Measurements from ENCODE around the gene DPF1. TPM values are rescaled to one million over a fixed set of nuclear protein-coding genes. Genes with fewer than 3 reads are reported as not detected.
A peak's percentile ranks its signal among the peaks of the same experiment; 100 is the strongest.

DPF1 gene
- total RNA-seq, 1 donor from 2014 or later: 3.4 TPM

DNA sequence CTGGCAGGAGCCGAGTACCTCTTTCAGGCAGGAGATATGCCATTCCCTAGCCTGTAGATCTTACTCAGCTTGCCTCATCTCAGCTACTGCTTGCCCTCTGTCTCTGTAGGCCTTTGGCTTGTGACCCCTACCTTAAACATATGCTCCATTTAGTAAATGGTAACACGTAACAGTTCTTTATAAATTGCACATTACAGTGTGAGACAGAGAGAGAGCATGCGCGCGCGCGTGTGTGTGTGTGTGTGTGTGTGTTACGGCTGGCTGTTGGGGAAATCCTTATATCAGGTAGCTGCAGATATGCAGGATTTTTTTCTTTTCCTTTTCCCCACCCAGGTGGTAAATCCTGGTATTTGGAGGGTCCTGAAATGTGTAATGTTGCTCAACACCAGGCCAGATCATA lies 44.5 kb upstream of the DPF1 start:
- Mint-ChIP-seq H3K4me3 (no peak overlapping the region), H3K27me3 (ENCODE audit: insufficient read depth, low read depth) (peaks cover 11% of the 10 kb centered on the region), H3K4me1 (peaks cover 39% of the 10 kb centered on the region), H3K9me3 (no peaks in the 10 kb centered on the region), H3K27ac (no peak overlapping the region), H3K36me3 (no peaks in the 10 kb centered on the region)
- Histone ChIP-seq H3K4me1 (peaks cover 33% of the 10 kb centered on the region), H3K9ac (no peak overlapping the region), H3K36me3 (no peaks in the 10 kb centered on the region), H3K27ac (no peak overlapping the region), H3K9me3 (ENCODE audit: low read depth) (no peaks in the 10 kb centered on the region), H3F3A (ENCODE audit: low read depth) (peaks cover 22% of the 10 kb centered on the region), H3K4me3 (no peak overlapping the region), H3K4me2 (peak overlapping the region; percentile 37), H3K27me3 (no peaks in the 10 kb centered on the region), H4K20me1 (ENCODE audit: low read depth) (peaks cover 17% of the 10 kb centered on the region), H3K79me2 (ENCODE audit: low read depth) (peaks cover 89% of the 10 kb centered on the region), H2AFZ (replicated peaks) (no peak overlapping the region)
- no peak for DNase-seq (ENCODE audit: low spot score)
- no peak for TF ChIP-seq EZH2phosphoT487 (IDR thresholded peaks at IDR 0.05)
- TF ChIP-seq, protein P1, sequence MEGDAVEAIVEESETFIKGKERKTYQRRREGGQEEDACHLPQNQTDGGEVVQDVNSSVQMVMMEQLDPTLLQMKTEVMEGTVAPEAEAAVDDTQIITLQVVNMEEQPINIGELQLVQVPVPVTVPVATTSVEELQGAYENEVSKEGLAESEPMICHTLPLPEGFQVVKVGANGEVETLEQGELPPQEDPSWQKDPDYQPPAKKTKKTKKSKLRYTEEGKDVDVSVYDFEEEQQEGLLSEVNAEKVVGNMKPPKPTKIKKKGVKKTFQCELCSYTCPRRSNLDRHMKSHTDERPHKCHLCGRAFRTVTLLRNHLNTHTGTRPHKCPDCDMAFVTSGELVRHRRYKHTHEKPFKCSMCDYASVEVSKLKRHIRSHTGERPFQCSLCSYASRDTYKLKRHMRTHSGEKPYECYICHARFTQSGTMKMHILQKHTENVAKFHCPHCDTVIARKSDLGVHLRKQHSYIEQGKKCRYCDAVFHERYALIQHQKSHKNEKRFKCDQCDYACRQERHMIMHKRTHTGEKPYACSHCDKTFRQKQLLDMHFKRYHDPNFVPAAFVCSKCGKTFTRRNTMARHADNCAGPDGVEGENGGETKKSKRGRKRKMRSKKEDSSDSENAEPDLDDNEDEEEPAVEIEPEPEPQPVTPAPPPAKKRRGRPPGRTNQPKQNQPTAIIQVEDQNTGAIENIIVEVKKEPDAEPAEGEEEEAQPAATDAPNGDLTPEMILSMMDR (IDR thresholded peaks at IDR 0.05): no peak
- no peak for TF ChIP-seq EZH2 (IDR thresholded peaks at IDR 0.05)

DNA sequence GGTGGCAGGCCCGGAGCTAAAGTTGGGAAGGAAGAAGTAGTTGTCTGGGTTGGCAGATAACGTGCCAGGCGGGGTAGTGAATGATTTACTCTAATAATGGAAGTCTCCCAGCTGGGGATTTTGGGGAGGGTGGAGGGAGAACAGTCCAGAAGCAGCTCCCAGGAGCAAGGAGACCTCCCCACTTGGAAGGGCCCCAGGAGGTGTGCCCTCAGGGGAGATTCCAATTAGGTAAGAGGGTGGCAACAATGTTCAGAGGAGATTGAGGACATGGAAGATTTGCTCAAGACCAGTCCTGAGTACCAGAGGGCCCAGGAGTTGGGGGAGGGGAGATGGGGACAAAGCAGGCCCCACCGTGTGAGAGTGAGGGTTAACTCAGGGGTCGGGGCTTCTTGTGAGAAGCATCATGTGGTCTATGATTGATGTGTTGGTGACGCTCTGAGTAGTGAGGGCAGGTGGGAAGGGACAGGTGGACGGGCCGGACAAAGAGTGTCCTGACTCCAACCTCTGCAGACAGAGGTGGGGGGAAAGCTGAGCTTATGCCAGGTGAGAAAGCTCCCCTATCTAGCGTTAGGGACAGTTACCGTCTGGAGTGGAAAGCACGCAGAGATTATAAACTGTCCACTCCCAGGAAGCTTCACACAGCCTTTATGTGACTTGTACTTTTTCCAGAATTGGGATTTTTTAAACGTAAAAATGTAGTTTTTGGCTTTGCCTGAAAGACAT lies 43.9 kb upstream of the DPF1 start:
- Histone ChIP-seq H3F3A (ENCODE audit: low read depth) (peaks cover 27% of the 10 kb centered on the region), H2AFZ (replicated peaks) (no peak overlapping the region), H3K9me3 (ENCODE audit: low read depth) (no peaks in the 10 kb centered on the region), H3K27me3 (no peaks in the 10 kb centered on the region), H3K9ac (no peak overlapping the region), H3K4me1 (peaks cover 33% of the 10 kb centered on the region), H3K4me2 (peak overlapping the region; percentile 37), H3K36me3 (no peaks in the 10 kb centered on the region), H4K20me1 (ENCODE audit: low read depth) (peaks cover 12% of the 10 kb centered on the region), H3K79me2 (ENCODE audit: low read depth) (peaks cover 83% of the 10 kb centered on the region), H3K27ac (no peak overlapping the region), H3K4me3 (no peak overlapping the region)
- H3K4me1 Mint-ChIP-seq: peaks cover 40% of the 10 kb centered on the region
- H3K36me3 Mint-ChIP-seq: no peaks in the 10 kb centered on the region
- H3K9me3 Mint-ChIP-seq: no peaks in the 10 kb centered on the region
- TF ChIP-seq EZH2phosphoT487 (IDR thresholded peaks at IDR 0.05): no peak
- TF ChIP-seq EZH2 (IDR thresholded peaks at IDR 0.05): no peak
- TF ChIP-seq, protein P1 (IDR thresholded peaks at IDR 0.05): no peak
- H3K27ac Mint-ChIP-seq: no peak overlapping the region
- H3K4me3 Mint-ChIP-seq: no peak overlapping the region
- DNase-seq (ENCODE audit: low spot score): no peak
- peaks cover 13% of the 10 kb centered on the region for H3K27me3 Mint-ChIP-seq (ENCODE audit: insufficient read depth, low read depth)

DNA sequence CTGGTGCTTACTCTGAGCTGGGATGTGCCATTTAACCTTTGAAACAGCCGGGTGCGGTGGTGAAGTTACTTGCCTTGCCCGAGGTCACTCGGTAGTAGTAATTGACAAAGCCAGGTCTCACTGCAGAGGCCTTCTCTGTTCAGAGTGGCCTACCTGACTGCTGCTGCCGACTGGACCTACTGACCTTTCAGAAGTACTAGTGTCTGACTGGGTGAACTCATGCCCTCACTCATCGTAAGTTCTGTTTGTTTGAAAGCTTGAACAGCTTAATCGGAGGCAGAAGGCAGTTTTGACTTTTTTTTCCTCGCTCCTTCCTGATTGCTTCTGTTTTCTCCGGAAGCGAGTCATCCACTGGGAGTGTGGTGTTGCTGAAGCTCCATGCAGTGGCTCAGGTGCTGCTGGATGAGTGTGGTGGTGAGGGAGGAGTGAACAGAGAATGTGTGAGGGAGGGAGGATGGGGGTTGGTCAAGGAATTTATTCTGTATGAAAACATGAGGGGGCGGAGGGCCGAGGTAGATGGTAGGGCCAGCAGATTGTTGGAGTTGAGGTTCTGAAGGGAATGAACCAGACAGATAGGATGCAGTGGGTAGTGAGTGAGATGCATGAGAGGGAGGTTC lies 43.1 kb upstream of the DPF1 start:
- Histone ChIP-seq H3K36me3 (no peaks in the 10 kb centered on the region), H3K9ac (no peak overlapping the region), H2AFZ (replicated peaks) (no peak overlapping the region), H3K27ac (no peak overlapping the region), H3K4me2 (no peak overlapping the region), H3F3A (ENCODE audit: low read depth) (peaks cover 27% of the 10 kb centered on the region), H3K79me2 (ENCODE audit: low read depth) (peaks cover 74% of the 10 kb centered on the region), H3K4me1 (peaks cover 33% of the 10 kb centered on the region), H3K27me3 (no peaks in the 10 kb centered on the region), H4K20me1 (ENCODE audit: low read depth) (peaks cover 12% of the 10 kb centered on the region), H3K4me3 (no peak overlapping the region), H3K9me3 (ENCODE audit: low read depth) (no peaks in the 10 kb centered on the region)
- H3K4me3 Mint-ChIP-seq: no peak overlapping the region
- no peaks in the 10 kb centered on the region for H3K9me3 Mint-ChIP-seq
- TF ChIP-seq, protein P1 (IDR thresholded peaks at IDR 0.05): no peak
- no peak for TF ChIP-seq EZH2 (IDR thresholded peaks at IDR 0.05)
- TF ChIP-seq EZH2phosphoT487 (IDR thresholded peaks at IDR 0.05): no peak
- peaks cover 40% of the 10 kb centered on the region for H3K4me1 Mint-ChIP-seq
- H3K27ac Mint-ChIP-seq: no peak overlapping the region
- H3K27me3 Mint-ChIP-seq (ENCODE audit: insufficient read depth, low read depth): peaks cover 17% of the 10 kb centered on the region
- H3K36me3 Mint-ChIP-seq: no peaks in the 10 kb centered on the region
- no peak for DNase-seq (ENCODE audit: low spot score)

Measured in neural progenitor cell (in vitro differentiated cells).